GM21423 (cell line): ENCODE measurements around the gene PKMYT1.

Source experiments
- ATAC-seq: cut with Tn5 transposase; IDR thresholded peaks from one replicate; pipeline ENCODE4 v1.9.1; 2021; ENCODE audit warnings: mild to moderate bottlenecking, moderate library complexity; ENCODE audit not compliant: unreplicated experiment

Gene PKMYT1

DNA sequence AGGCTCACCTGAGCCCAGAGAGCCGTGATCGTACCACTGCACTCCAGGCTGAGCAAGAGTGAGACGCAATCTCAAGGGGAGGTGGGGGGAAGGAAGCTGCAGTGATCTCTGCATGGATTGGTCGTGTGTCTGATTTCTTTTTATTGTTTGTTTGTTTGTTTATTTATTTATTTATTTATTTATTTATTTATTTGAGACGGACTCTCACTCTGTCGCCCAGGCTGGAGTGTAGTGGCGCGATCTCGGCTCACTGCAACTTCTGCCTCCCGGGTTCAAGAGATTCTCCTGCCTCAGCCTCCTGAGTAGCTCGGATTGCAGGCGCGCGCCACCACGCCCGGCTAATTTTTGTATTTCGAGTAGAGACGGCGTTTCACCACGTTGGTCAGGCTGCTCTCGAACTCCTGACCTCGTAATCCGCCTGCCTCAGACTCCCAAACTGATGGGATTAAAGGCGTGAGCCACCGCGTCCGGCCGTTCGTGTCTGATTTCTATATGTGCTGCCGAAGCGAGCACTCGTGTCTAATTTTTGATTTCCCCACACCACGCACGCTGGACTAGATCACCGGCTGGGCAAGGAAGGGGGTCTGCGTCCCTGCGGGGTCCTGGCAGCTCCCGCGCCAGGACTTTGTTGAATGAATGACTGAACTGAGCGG is 39.5 kb upstream of the PKMYT1 start:
- ATAC-seq = no peak

- ATAC-seq = no peak
Measured at GRCh38 chr16:3017794-3018506, 37.7 kb upstream of the PKMYT1 start, which contains the start of gene CLDN6. TSS of gene CLDN6 (minus strand) at chr16:3018183. CDS start at chr16:3016021, 2,162 bp downstream.

- ATAC-seq = no peak
Measured at GRCh38 chr16:3017344-3017743, 37.1 kb upstream of the PKMYT1 start.

GRCh38 chr16:3015865-3016521 is 35.7 kb upstream of the PKMYT1 start:
- no peak for ATAC-seq

- ATAC-seq = no peak
Measured at GRCh38 chr16:3014971-3015370, 34.7 kb upstream of the PKMYT1 start.

DNA sequence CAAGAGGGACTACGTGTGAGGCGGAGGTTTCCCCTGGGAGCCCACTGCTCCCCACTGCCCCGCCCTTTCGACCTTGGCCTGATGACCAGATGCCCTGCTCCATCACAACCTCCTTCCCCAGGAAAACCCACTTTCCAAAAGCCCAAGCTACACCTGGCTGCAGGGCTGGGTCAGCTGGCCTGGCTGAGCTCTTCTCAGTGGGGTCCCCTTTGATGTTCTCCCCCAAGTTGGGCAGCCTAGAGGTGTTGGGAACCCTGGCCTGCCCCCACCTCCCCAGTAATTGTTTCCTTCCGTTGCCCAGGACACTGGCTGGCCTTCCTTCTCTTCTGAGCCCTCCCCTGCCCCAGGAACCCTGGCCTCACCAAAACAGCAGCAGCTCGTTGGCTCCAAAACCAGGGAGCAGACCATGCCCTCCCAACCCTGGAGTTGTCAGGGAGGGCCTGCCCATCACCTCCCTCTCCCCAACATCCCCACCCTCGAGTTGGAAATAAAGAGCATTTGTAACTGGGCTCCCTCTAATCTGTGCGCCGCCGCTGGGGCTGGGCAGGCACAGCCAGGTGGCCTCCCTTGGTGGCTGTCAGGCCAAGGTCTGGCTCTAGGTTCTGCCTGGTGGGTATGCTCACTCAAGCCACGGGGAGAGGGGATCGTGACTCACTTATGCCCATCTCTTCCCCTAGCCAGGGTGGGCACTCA is 33.9 kb upstream of the PKMYT1 start:
- no peak for ATAC-seq

DNA sequence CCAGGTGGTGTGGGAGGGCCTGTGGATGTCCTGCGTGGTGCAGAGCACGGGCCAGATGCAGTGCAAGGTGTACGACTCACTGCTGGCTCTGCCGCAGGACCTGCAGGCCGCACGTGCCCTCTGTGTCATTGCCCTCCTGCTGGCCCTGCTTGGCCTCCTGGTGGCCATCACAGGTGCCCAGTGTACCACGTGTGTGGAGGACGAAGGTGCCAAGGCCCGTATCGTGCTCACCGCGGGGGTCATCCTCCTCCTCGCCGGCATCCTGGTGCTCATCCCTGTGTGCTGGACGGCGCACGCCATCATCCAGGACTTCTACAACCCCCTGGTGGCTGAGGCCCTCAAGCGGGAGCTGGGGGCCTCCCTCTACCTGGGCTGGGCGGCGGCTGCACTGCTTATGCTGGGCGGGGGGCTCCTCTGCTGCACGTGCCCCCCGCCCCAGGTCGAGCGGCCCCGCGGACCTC is 33.3 kb upstream of the PKMYT1 start:
- no peak for ATAC-seq

DNA sequence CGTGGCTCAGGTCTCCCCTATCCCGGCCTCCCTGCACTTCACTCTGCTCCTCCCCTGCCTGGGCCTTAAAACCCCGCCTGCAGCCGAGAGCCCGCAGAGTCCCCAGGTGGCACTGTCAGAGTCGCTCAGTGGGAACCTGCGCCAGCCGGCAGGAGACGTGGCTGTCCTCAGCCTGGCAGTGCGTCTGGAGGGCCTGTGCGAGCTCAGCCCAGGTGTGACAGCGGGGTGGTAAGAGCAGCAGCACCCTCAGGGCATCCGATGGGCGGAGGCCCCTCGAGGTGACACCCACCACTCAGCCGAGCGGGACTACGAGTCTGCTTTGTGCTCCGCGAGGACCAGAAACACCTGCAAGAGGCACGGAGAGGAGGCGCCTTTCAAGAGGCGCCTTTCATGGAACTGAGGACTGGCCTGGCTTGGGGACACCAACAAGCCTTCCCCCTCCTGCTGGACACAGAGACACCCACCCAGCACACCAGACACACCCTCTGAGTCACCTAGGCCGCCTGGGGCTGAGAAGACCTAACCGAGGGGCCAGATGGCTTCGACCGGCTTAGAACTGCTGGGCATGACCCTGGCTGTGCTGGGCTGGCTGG is 32.7 kb upstream of the PKMYT1 start, which contains the start of gene CLDN9:
Gene CLDN9 (plus strand): TSS at position 96 of the 593 bp plus-strand sequence. CDS start 440 bp downstream, at position 536.
- no peak for ATAC-seq

GRCh38 chr16:3012246-3012645 is 32.0 kb upstream of the PKMYT1 start:
- ATAC-seq = no peak

GRCh38 chr16:3010510-3010909 is 30.3 kb upstream of the PKMYT1 start:
- ATAC-seq = no peak

- ATAC-seq = no peak
Measured at GRCh38 chr16:3009568-3010390, 29.5 kb upstream of the PKMYT1 start.

DNA sequence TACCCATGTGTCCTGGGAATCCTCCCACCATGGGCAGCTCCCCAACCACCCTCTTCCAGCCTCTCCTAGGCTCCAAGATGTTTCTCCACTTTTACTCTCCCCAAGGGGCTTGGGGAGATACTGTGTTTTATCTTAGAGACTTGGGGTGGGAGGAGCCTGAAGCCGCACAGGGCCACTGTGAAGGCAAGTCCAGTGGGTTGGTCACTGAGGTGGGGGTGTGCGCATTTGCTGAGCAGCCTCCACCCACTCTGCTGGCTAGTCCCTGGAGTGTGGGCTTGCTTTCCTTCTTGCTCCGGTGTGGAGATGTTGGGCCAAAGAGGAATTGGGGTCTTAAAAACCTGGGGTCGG is 28.4 kb upstream of the PKMYT1 start:
- no peak for ATAC-seq

GRCh38 chr16:3007957-3008689 is 27.9 kb upstream of the PKMYT1 start:
- ATAC-seq = no peak

DNA sequence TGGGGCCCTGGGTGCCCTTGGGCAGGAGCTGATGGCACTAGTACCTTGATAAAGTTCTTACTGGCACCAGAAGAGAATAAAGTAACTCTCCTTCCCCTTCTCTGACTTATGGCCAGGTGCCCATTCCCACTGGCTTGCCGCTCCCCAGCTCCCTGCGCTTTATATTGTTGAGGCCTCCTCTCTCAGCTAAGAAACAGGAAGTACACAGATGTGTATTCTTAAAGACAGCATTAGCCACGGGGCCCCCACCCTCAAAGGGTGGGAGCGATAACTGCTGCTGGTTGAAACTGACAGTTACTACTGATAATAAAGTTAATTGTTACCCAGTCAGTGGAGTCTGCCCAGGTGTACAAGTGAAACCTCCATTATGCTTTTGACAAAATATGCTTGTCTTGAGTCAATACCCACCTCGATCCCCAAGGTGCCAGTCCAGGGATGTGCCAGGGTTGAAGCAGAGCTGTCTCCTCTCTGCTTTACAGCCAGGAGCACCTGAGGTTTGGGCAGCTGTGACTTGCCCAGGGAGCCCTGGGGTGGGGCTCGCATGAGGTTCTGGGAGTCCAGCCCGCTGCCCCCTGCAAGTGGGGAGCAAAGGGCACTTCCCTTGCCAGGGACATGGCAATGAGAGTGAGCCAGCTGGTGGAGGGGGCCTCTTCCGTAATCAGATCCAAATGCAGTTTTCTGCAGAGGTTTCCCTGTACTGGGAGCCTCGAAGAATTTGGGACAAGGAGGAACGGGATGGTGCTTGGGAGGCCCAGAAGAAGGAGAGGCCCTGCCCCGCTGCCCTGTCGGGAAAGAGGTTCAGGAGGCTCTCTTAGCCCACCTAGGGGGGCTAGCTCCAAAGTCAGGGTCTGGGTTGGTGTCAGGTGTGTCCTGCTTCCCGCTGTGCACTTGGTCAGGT is 27.1 kb upstream of the PKMYT1 start:
- ATAC-seq = no peak

GRCh38 chr16:3004781-3005284 is 24.6 kb upstream of the PKMYT1 start:
- ATAC-seq = no peak

DNA sequence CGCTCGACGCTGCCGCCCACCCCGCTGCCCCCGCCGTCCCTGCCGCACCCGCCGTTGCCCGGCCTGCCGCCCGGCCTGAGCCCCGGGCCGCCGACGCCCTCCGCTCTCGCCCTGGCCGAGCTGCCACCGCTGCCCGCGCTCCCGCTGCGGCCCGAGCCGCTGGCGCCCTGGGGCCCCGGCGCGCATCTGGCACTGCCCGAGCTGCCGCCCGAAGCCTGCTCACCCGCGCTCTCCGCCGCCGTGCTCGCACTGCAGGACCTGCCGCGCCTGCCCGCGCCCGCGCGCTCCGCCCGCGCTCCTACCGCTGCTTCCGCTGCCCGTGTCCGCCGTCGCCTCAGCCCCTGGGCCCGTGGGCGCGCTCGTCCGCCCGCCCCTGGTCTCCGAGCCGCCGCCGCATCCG is 24.1 kb upstream of the PKMYT1 start:
- no peak for ATAC-seq

- peak; percentile 91 for ATAC-seq
Measured at GRCh38 chr16:3003582-3004270, 23.5 kb upstream of the PKMYT1 start.

- no peak for ATAC-seq
Measured at GRCh38 chr16:3001316-3001715, 21.1 kb upstream of the PKMYT1 start.
